SU-DHL-6 (cell line): ENCODE data around the gene EPAS1.

Experiments used
- H2AFZ ChIP-seq: fragments of 200-600 bp; sonication (generic); 2 replicates; pipeline ENCODE4 v1.6.1; 2014; ENCODE audit warnings: low read depth, mild to moderate bottlenecking, moderate library complexity, mixed read lengths, antibody characterized with exemption, low read length; ENCODE audit not compliant: severe bottlenecking
- H3F3A ChIP-seq: fragments of 200-600 bp; shearing (Covaris generic); 2 replicates; pipeline ENCODE4 v1.6.0; 2016; ENCODE audit warnings: antibody characterized with exemption, mild to moderate bottlenecking; ENCODE audit not compliant: insufficient read depth
- H3K27ac ChIP-seq: fragments of 200-600 bp; sonication (generic); 2 replicates; pipeline ENCODE4 v1.5.1; 2016; ENCODE audit warnings: low read depth, mild to moderate bottlenecking, low read length, moderate library complexity, mixed read lengths
- H3K27me3 ChIP-seq: fragments of 200-600 bp; sonication (generic), shearing (Covaris generic); 2 replicates; pipeline ENCODE4 v1.6.0; 2014; ENCODE audit warnings: mild to moderate bottlenecking, low read length
- H3K36me3 ChIP-seq: fragments of 200-600 bp; sonication (generic); 2 replicates; pipeline ENCODE4 v1.6.1; 2014; ENCODE audit warnings: mild to moderate bottlenecking, low read length, mixed read lengths
- H3K4me2 ChIP-seq: fragments of 300-600, 200-600 bp; shearing (Covaris generic), sonication (generic); 2 replicates; pipeline ENCODE4 v1.6.0; 2014; ENCODE audit warnings: low read length, low read depth, mild to moderate bottlenecking; ENCODE audit not compliant: poor library complexity, severe bottlenecking
- H3K4me3 ChIP-seq: fragments of 200-600 bp; sonication (generic); 2 replicates; pipeline ENCODE4 v1.5.1; 2014; ENCODE audit warnings: antibody characterized with exemption, low read length, mild to moderate bottlenecking, mixed read lengths; ENCODE audit not compliant: insufficient read depth, poor library complexity, severe bottlenecking
- H3K79me2 ChIP-seq: fragments of 200-600 bp; sonication (generic); 2 replicates; pipeline ENCODE4 v1.6.1; 2014; ENCODE audit warnings: mild to moderate bottlenecking, low read length, moderate library complexity; ENCODE audit not compliant: insufficient read depth
- H3K9ac ChIP-seq: fragments of 200-600 bp; sonication (generic); 2 replicates; pipeline ENCODE4 v1.7.0; 2014; ENCODE audit warnings: mild to moderate bottlenecking, low read length
- H3K9me2 ChIP-seq: fragments of 200-600 bp; sonication (generic); replicated peaks from 2 replicates; pipeline ENCODE4 v1.6.1; 2014; ENCODE audit warnings: low read length; ENCODE audit not compliant: insufficient read depth
- H3K9me3 ChIP-seq: fragments of 200-600 bp; sonication (generic); 2 replicates; pipeline ENCODE4 v1.6.1; 2014; ENCODE audit warnings: low read length, mixed read lengths; ENCODE audit not compliant: insufficient read depth
- H4K20me1 ChIP-seq: fragments of 200-600 bp; sonication (generic); 2 replicates; pipeline ENCODE4 v1.6.1; 2014; ENCODE audit warnings: low read depth, mild to moderate bottlenecking, antibody characterized with exemption, low read length, moderate library complexity, mixed read lengths
- CTCF ChIP-seq: fragments of 200-600 bp; sonication (generic); IDR thresholded peaks from one replicate; pipeline ENCODE4 v1.5.1; 2017; ENCODE audit warnings: antibody characterized with exemption, mild to moderate bottlenecking, low read length, moderate library complexity; ENCODE audit not compliant: insufficient read depth, poor library complexity, severe bottlenecking
- EZH2phosphoT487 ChIP-seq: fragments of 200-600 bp; sonication (generic), shearing (Covaris generic); conservative IDR thresholded peaks from 2 replicates; pipeline ENCODE4 v1.6.1; 2018; ENCODE audit warnings: mild to moderate bottlenecking, antibody characterized with exemption, low read length, moderate library complexity, mixed read lengths

Gene EPAS1

GRCh38 chr2:46369783-46370182 is 72.6 kb downstream of the EPAS1 start:
- H3K36me3 ChIP-seq = no peaks in the 10 kb centered on the region
- TF ChIP-seq EZH2phosphoT487 (no peak), CTCF (no peak)
- no peaks in the 10 kb centered on the region for H3K27me3 ChIP-seq
- no peaks in the 10 kb centered on the region for H3K9me2 ChIP-seq
- no peaks in the 10 kb centered on the region for H3K9me3 ChIP-seq
- no peak overlapping the region for H3K4me3 ChIP-seq
- no peaks in the 10 kb centered on the region for H3K79me2 ChIP-seq
- no peak overlapping the region for H3K4me2 ChIP-seq
- H4K20me1 ChIP-seq = no peaks in the 10 kb centered on the region
- no peak overlapping the region for H3K9ac ChIP-seq
- H3F3A ChIP-seq = no peaks in the 10 kb centered on the region
- H3K27ac ChIP-seq = no peak overlapping the region
- H2AFZ ChIP-seq = no peak overlapping the region

GRCh38 chr2:46371854-46372253 is 74.6 kb downstream of the EPAS1 start:
- Histone ChIP-seq H3F3A (no peaks in the 10 kb centered on the region), H3K4me3 (no peak overlapping the region), H3K4me2 (no peak overlapping the region), H3K9me3 (no peaks in the 10 kb centered on the region), H4K20me1 (no peaks in the 10 kb centered on the region), H3K79me2 (no peaks in the 10 kb centered on the region), H3K27me3 (no peaks in the 10 kb centered on the region), H3K9ac (no peak overlapping the region), H3K36me3 (no peaks in the 10 kb centered on the region), H2AFZ (no peak overlapping the region), H3K9me2 (no peaks in the 10 kb centered on the region), H3K27ac (no peak overlapping the region)
- TF ChIP-seq EZH2phosphoT487 (no peak), CTCF (no peak)

- no peak for TF ChIP-seq EZH2phosphoT487
- no peak for TF ChIP-seq CTCF
- no peaks in the 10 kb centered on the region for H3K9me2 ChIP-seq
Measured at GRCh38 chr2:46372475-46372874, 75.3 kb downstream of the EPAS1 start.

More at GRCh38 chr2:46372475-46372874, 75.3 kb downstream of the EPAS1 start:
- Histone ChIP-seq H3K27me3 (no peaks in the 10 kb centered on the region), H3K79me2 (no peaks in the 10 kb centered on the region), H2AFZ (no peak overlapping the region), H3K4me2 (no peak overlapping the region), H3K36me3 (no peaks in the 10 kb centered on the region), H3K9me3 (no peaks in the 10 kb centered on the region), H3K9ac (no peak overlapping the region), H4K20me1 (no peaks in the 10 kb centered on the region), H3K27ac (no peak overlapping the region), H3F3A (no peaks in the 10 kb centered on the region), H3K4me3 (no peak overlapping the region)
